ENCODE results near the gene SPRY4.
"Not testable (repeated sequence)": the region's sequence is repeated elsewhere in the genome, so short reads cannot be mapped to it uniquely, and the experiment has no call there.

The SPRY4 gene, protein sequence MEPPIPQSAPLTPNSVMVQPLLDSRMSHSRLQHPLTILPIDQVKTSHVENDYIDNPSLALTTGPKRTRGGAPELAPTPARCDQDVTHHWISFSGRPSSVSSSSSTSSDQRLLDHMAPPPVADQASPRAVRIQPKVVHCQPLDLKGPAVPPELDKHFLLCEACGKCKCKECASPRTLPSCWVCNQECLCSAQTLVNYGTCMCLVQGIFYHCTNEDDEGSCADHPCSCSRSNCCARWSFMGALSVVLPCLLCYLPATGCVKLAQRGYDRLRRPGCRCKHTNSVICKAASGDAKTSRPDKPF

GRCh38 chr5:142324871-142325724 lies at the start of gene SPRY4:
Gene SPRY4, minus strand, starts transcription at chr5:142325021. Its CDS starts 9,913 bp downstream, at chr5:142315108.
- Mint-ChIP-seq H3K36me3 (ENCODE audit: low read depth) (no peaks in the 10 kb centered on the region), H3K27me3 (peaks cover 95% of the 10 kb centered on the region), H3K4me1 (ENCODE audit: low read depth) (peaks cover 30% of the 10 kb centered on the region), H3K9me3 (no peaks in the 10 kb centered on the region), H3K27ac (peak within 1 kb of the TSS; percentile 16), H3K4me3 (peak within 1 kb of the TSS; percentile 70)
- intact Hi-C loops (cut with micrococcal nuclease), result loop anchor here (10.0 kb wide), 1 partner anchor 220 kb away; no protein-coding TSS in a partner anchor

DNA sequence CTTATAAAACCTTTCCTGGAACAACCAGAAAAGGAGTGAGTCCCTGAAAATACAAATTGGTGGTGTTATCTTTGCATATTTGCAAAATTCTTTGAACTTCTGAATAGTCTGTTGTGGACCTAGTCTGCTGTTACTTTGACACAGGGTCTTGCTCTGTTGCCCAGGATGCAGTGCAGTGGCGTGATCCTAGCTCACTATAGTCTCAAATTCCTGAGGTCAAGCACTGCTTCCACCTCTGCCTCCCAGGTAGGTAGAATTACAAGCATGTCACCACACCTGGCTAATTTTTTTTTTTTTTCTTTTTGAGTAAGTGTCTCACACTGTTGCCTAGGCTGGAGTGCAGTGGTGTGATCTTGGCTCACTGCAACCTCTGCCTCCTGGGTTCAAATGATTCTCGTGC lies 43.7 kb upstream of the SPRY4 start:
- Mint-ChIP-seq H3K4me3 (no peak overlapping the region), H3K9me3 (no peaks in the 10 kb centered on the region), H3K27ac (no peak overlapping the region), H3K27me3 (peaks cover 76% of the 10 kb centered on the region), H3K4me1 (ENCODE audit: low read depth) (peaks cover 17% of the 10 kb centered on the region), H3K36me3 (ENCODE audit: low read depth) (no peaks in the 10 kb centered on the region)
- intact Hi-C loops (cut with micrococcal nuclease), result no loop called here

DNA sequence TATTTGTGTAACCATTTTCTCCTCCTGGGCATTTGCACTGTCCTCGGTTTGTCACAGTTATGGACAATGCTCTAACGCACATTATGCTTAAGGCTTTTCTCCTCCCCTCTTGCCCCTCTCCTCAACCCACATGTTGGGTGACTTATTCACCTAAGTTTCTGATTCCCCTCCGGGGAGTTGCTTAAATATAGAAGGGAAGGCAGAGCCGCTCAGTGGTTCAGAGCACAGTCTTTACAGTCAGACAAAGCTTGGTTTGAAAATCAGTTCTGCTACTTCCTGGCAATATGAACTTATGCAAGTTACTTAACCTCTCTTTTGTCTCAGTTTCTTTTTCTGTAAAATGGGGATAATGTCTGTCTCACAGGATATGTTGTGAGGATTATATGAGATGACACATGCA lies 41.2 kb upstream of the SPRY4 start:
- H3K9me3 Mint-ChIP-seq, result peaks cover 7% of the 10 kb centered on the region
- no peak overlapping the region for H3K27ac Mint-ChIP-seq
- H3K27me3 Mint-ChIP-seq, result peaks cover 87% of the 10 kb centered on the region
- H3K4me1 Mint-ChIP-seq (ENCODE audit: low read depth), result peaks cover 26% of the 10 kb centered on the region
- H3K4me3 Mint-ChIP-seq, result no peak overlapping the region
- intact Hi-C loops (cut with micrococcal nuclease), result no loop called here
- H3K36me3 Mint-ChIP-seq (ENCODE audit: low read depth), result no peaks in the 10 kb centered on the region

GRCh38 chr5:142364251-142365145 lies 39.7 kb upstream of the SPRY4 start:
- intact Hi-C loops (cut with micrococcal nuclease), result no loop called here
- H3K36me3 Mint-ChIP-seq (ENCODE audit: low read depth), result no peaks in the 10 kb centered on the region
- no peak overlapping the region for H3K4me3 Mint-ChIP-seq
- H3K27me3 Mint-ChIP-seq, result peaks cover 93% of the 10 kb centered on the region
- no peak overlapping the region for H3K27ac Mint-ChIP-seq
- H3K4me1 Mint-ChIP-seq (ENCODE audit: low read depth), result peaks cover 27% of the 10 kb centered on the region
- peaks cover 7% of the 10 kb centered on the region for H3K9me3 Mint-ChIP-seq

DNA sequence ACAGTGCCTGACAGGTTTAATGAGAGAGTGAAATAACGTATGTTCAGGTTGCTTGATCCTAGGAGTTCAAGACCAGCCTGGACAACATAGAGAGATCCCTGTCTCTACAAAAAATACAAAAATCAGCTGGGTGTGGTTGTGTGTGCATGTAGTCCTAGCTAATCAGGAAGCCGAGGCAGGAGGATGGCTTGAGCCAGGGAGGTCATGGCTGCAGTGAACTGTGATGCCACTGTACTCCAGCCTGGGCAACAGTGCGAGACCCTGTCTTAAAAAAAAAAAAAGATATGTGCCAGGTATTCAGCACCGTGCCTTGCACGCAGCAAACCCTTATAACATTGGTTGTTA lies 38.8 kb upstream of the SPRY4 start:
- H3K4me3 Mint-ChIP-seq, result no peak overlapping the region
- intact Hi-C loops (cut with micrococcal nuclease), result no loop called here
- peaks cover 7% of the 10 kb centered on the region for H3K9me3 Mint-ChIP-seq
- H3K4me1 Mint-ChIP-seq (ENCODE audit: low read depth), result peaks cover 27% of the 10 kb centered on the region
- peaks cover 90% of the 10 kb centered on the region for H3K27me3 Mint-ChIP-seq
- H3K36me3 Mint-ChIP-seq (ENCODE audit: low read depth), result no peaks in the 10 kb centered on the region
- H3K27ac Mint-ChIP-seq, result no peak overlapping the region

GRCh38 chr5:142362193-142362592 lies 37.4 kb upstream of the SPRY4 start:
- H3K36me3 Mint-ChIP-seq (ENCODE audit: low read depth); intact Hi-C loops (cut with micrococcal nuclease); H3K4me3 Mint-ChIP-seq; H3K9me3 Mint-ChIP-seq; H3K27ac Mint-ChIP-seq: not testable (repeated sequence)
- H3K4me1 Mint-ChIP-seq (ENCODE audit: low read depth), result peaks cover 41% of the 10 kb centered on the region
- H3K27me3 Mint-ChIP-seq, result peaks cover 90% of the 10 kb centered on the region

DNA sequence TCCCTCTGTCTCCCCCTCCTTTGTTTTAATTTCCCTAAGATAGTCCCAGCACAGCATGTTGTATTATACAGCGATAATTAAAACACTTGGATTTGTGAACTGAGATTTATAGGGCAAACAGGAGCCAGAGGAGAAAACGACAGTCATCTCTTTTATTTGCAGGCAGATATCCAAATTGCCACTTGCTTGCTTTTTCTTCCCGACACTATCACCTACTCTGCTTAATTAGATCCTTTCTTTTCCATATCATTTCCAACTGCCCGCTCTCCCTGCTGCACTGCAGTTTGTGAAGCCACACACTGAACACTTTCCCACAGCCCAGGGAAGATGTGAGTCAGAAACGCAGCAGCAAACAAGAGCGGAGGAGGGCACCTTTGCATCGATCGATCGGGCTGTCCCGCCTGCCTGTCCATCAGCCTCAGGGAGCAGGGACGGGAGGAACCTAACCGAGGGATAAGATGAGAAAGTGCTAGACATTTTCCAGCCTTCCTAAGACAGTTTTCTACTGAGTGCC lies 35.8 kb upstream of the SPRY4 start:
- H3K4me3 Mint-ChIP-seq, result no peak overlapping the region
- H3K9me3 Mint-ChIP-seq, result peaks cover 7% of the 10 kb centered on the region
- H3K36me3 Mint-ChIP-seq (ENCODE audit: low read depth), result no peaks in the 10 kb centered on the region
- H3K27me3 Mint-ChIP-seq, result peaks cover 87% of the 10 kb centered on the region
- intact Hi-C loops (cut with micrococcal nuclease), result no loop called here
- H3K27ac Mint-ChIP-seq, result no peak overlapping the region
- H3K4me1 Mint-ChIP-seq (ENCODE audit: low read depth), result peaks cover 42% of the 10 kb centered on the region

- Mint-ChIP-seq H3K36me3 (ENCODE audit: low read depth) (no peaks in the 10 kb centered on the region), H3K9me3 (peaks cover 7% of the 10 kb centered on the region), H3K4me1 (ENCODE audit: low read depth) (peaks cover 42% of the 10 kb centered on the region), H3K4me3 (no peak overlapping the region), H3K27ac (no peak overlapping the region), H3K27me3 (peaks cover 88% of the 10 kb centered on the region)
- intact Hi-C loops (cut with micrococcal nuclease), result no loop called here
Measured at GRCh38 chr5:142360051-142360498, 35.3 kb upstream of the SPRY4 start.

DNA sequence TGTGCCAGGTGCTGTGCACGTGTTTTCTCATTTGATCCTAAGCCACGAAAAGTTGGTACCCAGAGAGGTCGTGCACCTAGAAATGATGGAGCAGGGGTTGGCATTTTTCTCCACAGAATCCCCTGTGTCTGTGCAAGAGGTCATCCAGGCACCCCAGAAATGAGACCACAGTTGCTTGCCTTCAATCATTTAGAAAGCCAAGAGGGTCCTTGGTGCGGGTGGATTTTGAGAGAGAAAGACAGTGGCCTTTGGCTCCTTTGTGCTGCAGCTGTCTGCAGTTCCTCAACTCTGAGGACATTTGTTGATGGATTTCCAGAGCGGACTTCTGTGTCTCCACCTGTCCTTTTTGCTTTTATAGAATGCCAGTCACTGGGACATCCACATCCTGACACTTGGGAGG lies 33.8 kb upstream of the SPRY4 start:
- no peak overlapping the region for H3K4me3 Mint-ChIP-seq
- no peaks in the 10 kb centered on the region for H3K36me3 Mint-ChIP-seq (ENCODE audit: low read depth)
- peaks cover 7% of the 10 kb centered on the region for H3K9me3 Mint-ChIP-seq
- H3K4me1 Mint-ChIP-seq (ENCODE audit: low read depth), result peaks cover 36% of the 10 kb centered on the region
- H3K27me3 Mint-ChIP-seq, result peaks cover 87% of the 10 kb centered on the region
- intact Hi-C loops (cut with micrococcal nuclease), result no loop called here
- H3K27ac Mint-ChIP-seq, result no peak overlapping the region

- Mint-ChIP-seq H3K9me3 (peaks cover 3% of the 10 kb centered on the region), H3K27me3 (peaks cover 85% of the 10 kb centered on the region), H3K27ac (peak overlapping the region; percentile 67), H3K4me1 (ENCODE audit: low read depth) (peaks cover 30% of the 10 kb centered on the region), H3K4me3 (no peak overlapping the region), H3K36me3 (ENCODE audit: low read depth) (no peaks in the 10 kb centered on the region)
- intact Hi-C loops (cut with micrococcal nuclease), result no loop called here
Measured at GRCh38 chr5:142358121-142358520, 33.3 kb upstream of the SPRY4 start.

- H3K9me3 Mint-ChIP-seq, result no peaks in the 10 kb centered on the region
- peak overlapping the region; percentile 70 for H3K4me3 Mint-ChIP-seq
- peak overlapping the region; percentile 67 for H3K27ac Mint-ChIP-seq
- H3K36me3 Mint-ChIP-seq (ENCODE audit: low read depth), result no peaks in the 10 kb centered on the region
- peaks cover 25% of the 10 kb centered on the region for H3K4me1 Mint-ChIP-seq (ENCODE audit: low read depth)
- intact Hi-C loops (cut with micrococcal nuclease), result no loop called here
- peaks cover 80% of the 10 kb centered on the region for H3K27me3 Mint-ChIP-seq
Measured at GRCh38 chr5:142357469-142358090, 32.8 kb upstream of the SPRY4 start.

DNA sequence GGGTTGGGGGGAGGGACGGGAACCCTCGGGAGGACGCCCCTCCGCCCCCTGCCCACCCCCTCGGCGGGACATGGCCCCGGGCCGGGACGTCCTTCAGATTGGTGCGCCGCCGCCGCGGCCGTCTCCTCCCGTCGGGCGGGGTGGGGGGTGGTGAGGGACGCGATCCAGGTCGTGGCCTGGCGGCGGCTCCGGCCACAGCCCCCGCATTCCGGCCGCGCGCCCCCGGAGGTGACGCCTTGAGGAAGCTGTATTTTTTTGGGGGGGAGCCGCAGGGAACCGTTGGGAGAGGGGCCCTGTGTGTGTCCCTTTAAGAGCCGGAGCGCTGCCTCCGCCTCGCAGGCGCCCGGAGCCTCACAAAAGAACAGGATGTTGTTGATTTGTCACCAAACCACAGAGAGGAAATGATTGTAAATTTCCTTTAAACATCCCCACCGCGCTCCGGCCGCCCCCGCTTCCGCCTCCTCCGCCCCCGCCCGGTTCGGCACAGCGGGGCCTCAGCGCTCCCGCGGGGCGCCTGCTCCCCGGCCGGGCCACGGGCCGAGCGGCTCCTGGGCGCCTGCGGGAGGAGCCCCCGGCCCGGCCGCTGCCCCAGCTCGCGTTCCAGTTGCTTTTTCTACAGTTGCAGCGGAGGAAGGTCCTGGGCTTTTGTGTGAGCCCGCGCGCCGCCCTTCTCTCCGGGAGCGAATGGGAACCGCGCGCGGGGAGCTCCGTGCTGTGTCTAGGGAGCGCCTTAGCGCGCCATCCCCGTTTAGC lies 32.1 kb upstream of the SPRY4 start:
- peaks cover 77% of the 10 kb centered on the region for H3K27me3 Mint-ChIP-seq
- intact Hi-C loops (cut with micrococcal nuclease), result no loop called here

GRCh38 chr5:142356349-142356715 lies 31.5 kb upstream of the SPRY4 start:
- Mint-ChIP-seq H3K27me3 (peaks cover 71% of the 10 kb centered on the region), H3K9me3 (no peaks in the 10 kb centered on the region), H3K36me3 (ENCODE audit: low read depth) (no peaks in the 10 kb centered on the region), H3K27ac (peak overlapping the region; percentile 67), H3K4me3 (peak overlapping the region; percentile 69), H3K4me1 (ENCODE audit: low read depth) (peaks cover 25% of the 10 kb centered on the region)
- intact Hi-C loops (cut with micrococcal nuclease), result no loop called here

More for the DNA sequence above, 32.1 kb upstream of the SPRY4 start:
- Mint-ChIP-seq H3K27ac (peak overlapping the region; percentile 67), H3K36me3 (ENCODE audit: low read depth) (no peaks in the 10 kb centered on the region), H3K9me3 (no peaks in the 10 kb centered on the region), H3K4me1 (ENCODE audit: low read depth) (peaks cover 25% of the 10 kb centered on the region), H3K4me3 (peak overlapping the region; percentile 70)
